MCF 10A (cell line): ENCODE data around the gene SMOC2. TPM values are rescaled to one million over a fixed set of nuclear protein-coding genes. Genes with fewer than 3 reads are reported as not detected.

ENCODE experiments used
- BruUV-seq: library from RNA; stranded (reverse); fragments of 400-500 nt; replicated peaks from 2 replicates; lab custom pipeline; 2021; lab: Mats Ljungman, UMichigan
- CTCF ChIA-PET: fragments of 300-600 bp; sonication (Branson Sonifier 250); formaldehyde crosslinking; extraction: SDS; loops from one replicate; lab custom pipeline; 2021; ENCODE audit warnings: antibody characterized with exemption, inconsistent platforms; lab: Yijun Ruan, JAX
- POLR2A ChIA-PET: fragments of 300-600, 350-650 bp; sonication (Branson Sonifier 250); formaldehyde crosslinking; extraction: SDS; loops from one replicate; lab custom pipeline; 2020; ENCODE audit warnings: antibody characterized with exemption, inconsistent platforms; lab: Yijun Ruan, JAX
- DNase-seq: peaks from one replicate; pipeline ENCODE4 v3.0.0-alpha.2; 2018; ENCODE audit not compliant: unreplicated experiment
- H3K27ac Mint-ChIP-seq: one replicate; pipeline ENCODE4 v1.8.0; 2022; ENCODE audit warnings: mild to moderate bottlenecking, low read depth, mixed read lengths; ENCODE audit not compliant: unreplicated experiment
- H3K27me3 Mint-ChIP-seq: one replicate; pipeline ENCODE4 v1.8.0; 2022; ENCODE audit warnings: mixed read lengths; ENCODE audit not compliant: insufficient read depth, unreplicated experiment
- H3K36me3 Mint-ChIP-seq: one replicate; pipeline ENCODE4 v1.8.0; 2022; ENCODE audit warnings: mild to moderate bottlenecking, moderate library complexity, mixed read lengths; ENCODE audit not compliant: insufficient read depth, unreplicated experiment
- H3K4me1 Mint-ChIP-seq: one replicate; pipeline ENCODE4 v1.8.0; 2022; ENCODE audit warnings: mixed read lengths; ENCODE audit not compliant: insufficient read depth, unreplicated experiment
- H3K4me3 Mint-ChIP-seq: one replicate; pipeline ENCODE4 v1.8.0; 2022; ENCODE audit warnings: mild to moderate bottlenecking, moderate library complexity, mixed read lengths; ENCODE audit not compliant: unreplicated experiment
- H3K9me3 Mint-ChIP-seq: one replicate; pipeline ENCODE4 v1.8.0; 2022; ENCODE audit warnings: mixed read lengths; ENCODE audit not compliant: unreplicated experiment
- CTCF ChIP-seq: fragments of 200-600 bp; IDR thresholded peaks from one replicate; pipeline ENCODE4 v1.8.0; 2022; ENCODE audit warnings: antibody characterized with exemption, mild to moderate bottlenecking; ENCODE audit not compliant: unreplicated experiment
- intact Hi-C: fragments of 100-400 bp; cut with micrococcal nuclease; formaldehyde crosslinking; loops from 2 replicates; pipeline ENCODE4 v1.14.1; 2022
- total RNA-seq: library from RNA; stranded (reverse); gene quantifications from 2 replicates; pipeline ENCODE4 v1.2.3, GENCODE V29; 2022

The SMOC2 gene
- total RNA-seq, 1 experiment from 2014 or later: not detected

GRCh38 chr6:168684906-168685305 lies 243.9 kb downstream of the SMOC2 start:
- BruUV-seq: no TSS peak
- Mint-ChIP-seq H3K4me3 (peak overlapping the region; percentile 3), H3K4me1 (no peaks in the 10 kb centered on the region), H3K36me3 (no peaks in the 10 kb centered on the region), H3K27ac (no peak overlapping the region), H3K27me3 (peaks cover 51% of the 10 kb centered on the region), H3K9me3 (no peaks in the 10 kb centered on the region)
- POLR2A ChIA-PET: no interaction called here
- no peak for TF ChIP-seq CTCF
- no peak for DNase-seq
- intact Hi-C loops: no loop called here
- CTCF ChIA-PET: no interaction called here

- Mint-ChIP-seq H3K27ac (no peak overlapping the region), H3K9me3 (no peaks in the 10 kb centered on the region), H3K4me3 (no peak overlapping the region), H3K36me3 (no peaks in the 10 kb centered on the region), H3K27me3 (peaks cover 51% of the 10 kb centered on the region), H3K4me1 (no peaks in the 10 kb centered on the region)
- DNase-seq: no peak
- intact Hi-C loops: no loop called here
- BruUV-seq: no TSS peak
- ChIA-PET POLR2A (no interaction called here), CTCF (no interaction called here)
- no peak for TF ChIP-seq CTCF
Measured at GRCh38 chr6:168686029-168686738, 245.2 kb downstream of the SMOC2 start.

- Mint-ChIP-seq H3K4me1 (no peaks in the 10 kb centered on the region), H3K27ac (no peak overlapping the region), H3K36me3 (no peaks in the 10 kb centered on the region), H3K9me3 (no peaks in the 10 kb centered on the region), H3K27me3 (peaks cover 51% of the 10 kb centered on the region), H3K4me3 (no peak overlapping the region)
- CTCF ChIA-PET: interaction anchor here (0.7 kb wide), 1 partner anchor 44 kb away, joined by 4 read pairs; no protein-coding TSS in a partner anchor
- POLR2A ChIA-PET: no interaction called here
- no peak for DNase-seq
- TF ChIP-seq CTCF: no peak
- intact Hi-C loops: no loop called here
- no TSS peak for BruUV-seq
Measured at GRCh38 chr6:168686831-168687730, 246.1 kb downstream of the SMOC2 start.

- no peaks in the 10 kb centered on the region for H3K36me3 Mint-ChIP-seq
- POLR2A ChIA-PET: no interaction called here
- H3K27me3 Mint-ChIP-seq: peaks cover 24% of the 10 kb centered on the region
- no peak overlapping the region for H3K4me3 Mint-ChIP-seq
- TF ChIP-seq CTCF: no peak
- no peaks in the 10 kb centered on the region for H3K4me1 Mint-ChIP-seq
- intact Hi-C loops: no loop called here
- CTCF ChIA-PET: no interaction called here
- peaks cover 8% of the 10 kb centered on the region for H3K9me3 Mint-ChIP-seq
- H3K27ac Mint-ChIP-seq: no peak overlapping the region
- BruUV-seq: no TSS peak
- no peak for DNase-seq
Measured at GRCh38 chr6:168690271-168690670, 249.3 kb downstream of the SMOC2 start.
